HepG2 (cell line): ENCODE data around the gene DMRTB1. TPM values are rescaled to one million over a fixed set of nuclear protein-coding genes. Genes with fewer than 3 reads are reported as not detected.

ENCODE experiments used
- ATAC-seq: fragments of 200-7000 bp; cut with Tn5 transposase; 3 replicates; pipeline ENCODE4 v1.9.1; 2020; ENCODE audit warnings: mild to moderate bottlenecking, moderate library complexity
- BruUV-seq: library from RNA; stranded (reverse); fragments of 400-500 nt; replicated peaks from 2 replicates; lab custom pipeline; 2021; lab: Mats Ljungman, UMichigan
- CTCF ChIA-PET: fragments of 300-600 bp; formaldehyde crosslinking; extraction: SDS; loops from one replicate; lab custom pipeline; 2021; ENCODE audit warnings: low total read pairs, inconsistent platforms, low intra/inter-chr PET ratio; lab: Yijun Ruan, JAX
- POLR2A ChIA-PET: fragments of 350-600 bp; sonication (Branson Sonifier 250); formaldehyde crosslinking; loops from one replicate; lab custom pipeline; 2020; ENCODE audit warnings: antibody characterized with exemption, inconsistent platforms; lab: Yijun Ruan, JAX
- DNase-seq: peaks from one replicate; pipeline ENCODE4 v3.0.0-alpha.2; 2015; ENCODE audit warnings: low spot score
- FAIRE-seq: peaks from 3 replicates; lab custom pipeline; 2011; peaks lifted over from hg19 to GRCh38; lab: Jason Lieb, UNC
- H2AFZ ChIP-seq: one replicate; pipeline ENCODE4 v1.6.1; 2011; ENCODE audit warnings: low read length, inconsistent platforms
- H3K27ac ChIP-seq: fragments of 300-600 bp; 3 replicates; pipeline ENCODE4 v1.8.0; 2011; ENCODE audit warnings: mixed run types, mild to moderate bottlenecking, mixed read lengths, low read length, inconsistent platforms; ENCODE audit not compliant: insufficient read depth; ENCODE audit errors: extremely low read length
- H3K27me3 ChIP-seq, 2 experiments: fragments of 200-600 bp in 1 of 2; 2 replicates in 1 of 2; 3 replicates in 1 of 2; pipeline versions ENCODE4 v1.6.0 to v1.8.0; 2011; ENCODE audit warnings: low read length in 2 of 2, mild to moderate bottlenecking in 2 of 2, moderate library complexity in 2 of 2, inconsistent platforms in 1 of 2; ENCODE audit not compliant: insufficient read depth in 2 of 2, control insufficient read depth in 1 of 2
- H3K36me3 ChIP-seq, 2 experiments: fragments of 200-600 bp in 1 of 2; replicated peaks in 1 of 2; 2 replicates in 1 of 2; 3 replicates in 1 of 2; pipeline versions ENCODE4 v1.5.1 to v1.8.0; 2011; ENCODE audit warnings: low read length in 2 of 2, inconsistent platforms in 1 of 2; ENCODE audit not compliant: insufficient read depth in 2 of 2, control insufficient read depth in 1 of 2
- H3K4me1 ChIP-seq: 2 replicates; pipeline ENCODE4 v1.5.1; 2012; ENCODE audit warnings: low read length, inconsistent platforms; ENCODE audit not compliant: insufficient read depth
- H3K4me2 ChIP-seq: 2 replicates; pipeline ENCODE4 v1.6.0; 2011; ENCODE audit warnings: low read depth, low read length, inconsistent platforms
- H3K4me3 ChIP-seq, 3 experiments: fragments of 200-600 bp in 1 of 3; sonication (generic), shearing (Covaris generic) in 1 of 3; replicated peaks in 1 of 3; 2 replicates each; pipeline ENCODE4 v1.5.1; 2011 to 2016; ENCODE audit warnings: low read length in 3 of 3, inconsistent platforms in 2 of 3, low read depth in 2 of 3, mild to moderate bottlenecking in 2 of 3, control low read depth in 1 of 3, mixed read lengths in 1 of 3; ENCODE audit not compliant: insufficient read depth in 1 of 3
- H3K79me2 ChIP-seq: one replicate; pipeline ENCODE4 v1.6.1; 2011; ENCODE audit warnings: low read length, inconsistent platforms; ENCODE audit not compliant: insufficient read depth
- H3K9ac ChIP-seq: 2 replicates; pipeline ENCODE4 v1.6.0; 2011; ENCODE audit warnings: mild to moderate bottlenecking, low read depth, low read length, inconsistent platforms; ENCODE audit not compliant: insufficient read depth
- H3K9me3 ChIP-seq: 2 replicates; pipeline ENCODE4 v1.5.1; 2012; ENCODE audit warnings: mild to moderate bottlenecking, low read length
- H4K20me1 ChIP-seq: 2 replicates; pipeline ENCODE4 v1.6.0; 2011; ENCODE audit warnings: inconsistent platforms, mild to moderate bottlenecking, low read length, moderate library complexity; ENCODE audit not compliant: insufficient read depth
- DMTF1 ChIP-seq: sonication (generic); formaldehyde crosslinking; IDR thresholded peaks from 2 replicates; pipeline ENCODE4 v1.4.0; 2020; ENCODE audit warnings: mild to moderate bottlenecking, missing genetic modification reagents
- MNT ChIP-seq: fragments of 450-650 bp; IDR thresholded peaks from 2 replicates; pipeline ENCODE4 v1.6.1; 2016
- WGBS: methylation state at CpG from one replicate; pipeline ENCODE4 v1.1.6; 2017; ENCODE audit warnings: low lambda C conversion rate; 5-methylcytosine and 5-hydroxymethylcytosine counted together
- in situ Hi-C: cut with HindIII; loops from 2 replicates; pipeline ENCODE4 v1.10.0; 2017; ENCODE audit warnings: low pct_unique_long_range_greater_than_20kb; ENCODE audit not compliant: extremely low pct_ligation_motif_present
- intact Hi-C: fragments of 100-400 bp; cut with micrococcal nuclease; formaldehyde crosslinking; loops from one replicate; pipeline ENCODE4 v1.10.0; 2022; ENCODE audit not compliant: unreplicated experiment
- polyA plus RNA-seq, 8 experiments: library from polyadenylated mRNA; depleted of rRNA in 3 of 8; stranded (reverse) in 7 of 8; unstranded in 1 of 8; fragments of >200 nt; fragmentation: Illumina TruSeq in 4 of 8; extraction: Trizol in 4 of 8; gene quantifications; 2 replicates each; pipeline versions ENCODE4 v1.2.1 to v1.2.3, GENCODE V29; 2011 to 2016; ENCODE audit warnings: low read depth in 4 of 8, missing spikeins in 1 of 8, mixed read lengths in 1 of 8; ENCODE audit not compliant: insufficient read depth in 1 of 8
- total RNA-seq, 5 experiments: library from RNA; depleted of rRNA; stranded (reverse); fragments of >200 nt; fragmentation: Illumina TruSeq; extraction: Trizol; gene quantifications; 2 replicates each; pipeline ENCODE4 v1.2.3, GENCODE V29; 2016; ENCODE audit warnings: low read depth in 1 of 5

Gene DMRTB1
- total and polyA plus RNA-seq, 2 of the 13 experiments (the other 11 are each of a cell fraction or from before 2014, with no cell fraction given) = not detected

- Histone ChIP-seq H3K27ac (no peak overlapping the region), H3K4me3 (no peak overlapping the region), H3K36me3 (no peaks in the 10 kb centered on the region), H3K9ac (no peak overlapping the region), H4K20me1 (no peaks in the 10 kb centered on the region), H2AFZ (no peak overlapping the region), H3K9me3 (no peaks in the 10 kb centered on the region), H3K4me1 (no peaks in the 10 kb centered on the region), H3K27me3 (peaks cover 17 to 75% of the 10 kb centered on the region in 2 experiments), H3K4me2 (no peak overlapping the region), H3K79me2 (no peaks in the 10 kb centered on the region)
- TF ChIP-seq DMTF1 (CRISPR knock-in tag) (no peak), MNT (peak; percentile 45; the same call in 1 of the 2 replicates)
- BruUV-seq = no TSS peak
- in situ Hi-C loops = no loop called here
- 28% methylated on average over 11 of the region's 22 CpGs for WGBS
- no peak for ATAC-seq
- ChIA-PET CTCF (no interaction called here), POLR2A (no interaction called here)
- DNase-seq = no peak
- intact Hi-C loops = no loop called here
- FAIRE-seq = no peak
These were observed 49.1 kb downstream of the DMRTB1 start for GRCh38 chr1:53508056-53508990.
